OCI-LY7 (cell line): ENCODE measurements around the gene FGD3.

ENCODE experiments used
- CTCF ChIP-seq: fragments of 200-600 bp; sonication (generic); conservative IDR thresholded peaks from 2 replicates; pipeline ENCODE4 v1.5.1; 2014; ENCODE audit warnings: mild to moderate bottlenecking, antibody characterized with exemption, low read length, moderate library complexity, mixed read lengths
- EZH2phosphoT487 ChIP-seq: fragments of 200-600 bp; sonication (generic); IDR thresholded peaks from 2 replicates; pipeline ENCODE4 v1.6.1; 2018; ENCODE audit warnings: low read depth, borderline replicate concordance, mild to moderate bottlenecking, mixed run types, antibody characterized with exemption, low read length, moderate library complexity, mixed read lengths

DNA sequence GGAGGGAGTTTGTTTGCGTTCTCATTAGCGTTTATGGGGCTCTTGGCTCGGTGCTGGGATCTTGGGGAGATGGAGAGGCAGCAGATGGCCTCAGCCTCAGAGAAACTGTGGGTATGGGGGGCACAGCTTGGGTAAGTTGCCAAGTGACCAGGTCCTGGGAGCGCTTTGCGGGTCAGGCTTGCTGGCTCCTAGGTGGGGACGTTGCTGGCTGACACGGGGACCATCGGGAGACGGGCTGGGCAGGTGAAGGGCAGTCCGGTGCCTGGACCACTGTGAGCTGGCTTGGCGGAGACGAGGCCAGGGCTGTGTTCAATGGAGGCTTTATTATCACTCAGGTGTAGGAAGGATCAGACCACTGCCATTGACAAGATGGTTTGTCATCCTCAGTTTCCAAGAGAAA is 30.0 kb downstream of the FGD3 start:
- TF ChIP-seq CTCF (no peak), EZH2phosphoT487 (no peak)
